OCI-LY3 (cell line): ENCODE measurements around the gene ARHGAP27.

ENCODE experiments used
- EZH2phosphoT487 ChIP-seq: fragments of 200-600 bp; shearing (Covaris generic); IDR thresholded peaks from 2 replicates; pipeline ENCODE4 v1.6.1; 2018; ENCODE audit warnings: antibody characterized with exemption, mixed run types, low read depth
- TF ChIP-seq, protein P1 (sequence below): fragments of 200-600, 300-600 bp; sonication (generic); IDR thresholded peaks from 2 replicates; pipeline ENCODE4 v1.5.1; 2014; ENCODE audit warnings: antibody characterized with exemption, low read length, low read depth

GRCh38 chr17:45425125-45425983, 7.3 kb downstream of the ARHGAP27 start:
- TF ChIP-seq, protein P1, sequence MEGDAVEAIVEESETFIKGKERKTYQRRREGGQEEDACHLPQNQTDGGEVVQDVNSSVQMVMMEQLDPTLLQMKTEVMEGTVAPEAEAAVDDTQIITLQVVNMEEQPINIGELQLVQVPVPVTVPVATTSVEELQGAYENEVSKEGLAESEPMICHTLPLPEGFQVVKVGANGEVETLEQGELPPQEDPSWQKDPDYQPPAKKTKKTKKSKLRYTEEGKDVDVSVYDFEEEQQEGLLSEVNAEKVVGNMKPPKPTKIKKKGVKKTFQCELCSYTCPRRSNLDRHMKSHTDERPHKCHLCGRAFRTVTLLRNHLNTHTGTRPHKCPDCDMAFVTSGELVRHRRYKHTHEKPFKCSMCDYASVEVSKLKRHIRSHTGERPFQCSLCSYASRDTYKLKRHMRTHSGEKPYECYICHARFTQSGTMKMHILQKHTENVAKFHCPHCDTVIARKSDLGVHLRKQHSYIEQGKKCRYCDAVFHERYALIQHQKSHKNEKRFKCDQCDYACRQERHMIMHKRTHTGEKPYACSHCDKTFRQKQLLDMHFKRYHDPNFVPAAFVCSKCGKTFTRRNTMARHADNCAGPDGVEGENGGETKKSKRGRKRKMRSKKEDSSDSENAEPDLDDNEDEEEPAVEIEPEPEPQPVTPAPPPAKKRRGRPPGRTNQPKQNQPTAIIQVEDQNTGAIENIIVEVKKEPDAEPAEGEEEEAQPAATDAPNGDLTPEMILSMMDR, result peak; percentile 30; the same call in 1 of the 2 replicates
- TF ChIP-seq EZH2phosphoT487, result no peak
